CD4-positive, alpha-beta T cell treated with Interleukin-12 subunit alpha and Interleukin-12 subunit beta, for 1 hour (primary cell): ENCODE data around the gene GABARAP.
A peak's percentile ranks its signal among the peaks of the same experiment; 100 is the strongest.

ENCODE experiments used
- DNase-seq: peaks from one replicate; pipeline ENCODE4 v3.0.0-alpha.2; 2020

Gene GABARAP

DNA sequence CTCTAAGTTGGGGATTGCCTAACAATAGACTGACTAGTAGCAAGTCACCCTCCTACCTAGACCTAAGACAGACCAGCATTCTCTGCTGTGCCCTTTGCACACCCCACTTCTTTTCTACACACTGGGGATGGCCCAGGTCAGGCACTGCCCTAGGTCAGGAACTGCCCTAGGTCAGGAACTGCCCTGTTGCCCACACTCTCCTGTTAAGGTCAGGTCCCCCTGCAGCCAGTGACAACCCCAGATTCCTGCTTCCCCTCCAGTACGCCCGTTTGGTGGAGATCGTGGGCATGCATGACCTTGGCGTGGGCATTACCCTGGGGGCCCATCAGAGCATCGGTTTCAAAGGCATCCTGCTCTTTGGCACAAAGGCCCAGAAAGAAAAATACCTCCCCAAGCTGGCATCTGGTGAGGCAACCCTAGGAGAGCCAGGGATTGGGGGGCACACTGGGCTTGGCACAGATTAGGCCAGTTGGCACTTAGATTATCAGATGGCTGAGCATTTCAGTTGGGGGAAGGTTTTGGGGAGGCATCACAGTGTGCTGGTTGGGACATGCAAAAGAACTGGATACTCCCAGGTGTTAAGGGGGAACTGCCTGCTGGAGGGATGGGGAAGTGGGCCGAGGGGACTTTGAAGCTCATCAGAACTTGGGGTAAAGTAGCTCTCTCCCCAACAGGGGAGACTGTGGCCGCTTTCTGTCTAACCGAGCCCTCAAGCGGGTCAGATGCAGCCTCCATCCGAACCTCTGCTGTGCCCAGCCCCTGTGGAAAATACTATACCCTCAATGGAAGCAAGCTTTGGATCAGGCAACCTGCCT is 20.8 kb downstream of the GABARAP start:
- no peak for DNase-seq

DNA sequence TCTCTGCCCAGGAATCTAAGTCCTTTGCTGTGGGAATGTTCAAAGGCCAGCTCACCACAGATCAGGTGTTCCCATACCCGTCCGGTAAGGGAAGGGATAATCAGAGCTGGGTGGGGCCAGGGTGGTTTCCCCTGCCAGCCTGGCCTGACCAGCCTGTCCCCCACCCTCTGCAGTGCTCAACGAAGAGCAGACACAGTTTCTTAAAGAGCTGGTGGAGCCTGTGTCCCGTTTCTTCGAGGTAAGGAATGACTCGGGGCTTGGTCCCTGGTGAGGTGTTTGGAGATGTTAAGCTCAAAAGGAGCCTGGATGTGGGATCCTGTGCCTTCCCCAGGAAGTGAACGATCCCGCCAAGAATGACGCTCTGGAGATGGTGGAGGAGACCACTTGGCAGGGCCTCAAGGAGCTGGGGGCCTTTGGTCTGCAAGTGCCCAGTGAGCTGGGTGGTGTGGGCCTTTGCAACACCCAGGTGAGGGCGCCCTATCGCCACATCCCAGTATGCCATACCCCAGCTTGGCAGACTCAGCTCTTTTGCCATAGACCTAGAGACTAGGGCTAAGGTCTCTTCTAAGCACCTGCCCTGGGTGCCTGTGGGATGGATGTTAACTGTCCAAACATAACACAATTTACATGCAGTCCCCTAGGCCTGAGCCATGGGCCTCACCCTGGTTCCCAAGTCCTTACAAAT is 21.5 kb downstream of the GABARAP start:
- DNase-seq = peak; percentile 71

- peak; percentile 83 for DNase-seq
Measured at GRCh38 chr17:7219812-7220592, 22.2 kb downstream of the GABARAP start, which contains the start of the genes ACADVL and DLG4. Gene ACADVL (plus strand): TSS chr17:7219938. CDS start chr17:7219985, 47 bp downstream. Gene DLG4 (minus strand): TSS chr17:7219836.

- DNase-seq = no peak
Measured at GRCh38 chr17:7219229-7219811, 22.9 kb downstream of the GABARAP start.

- DNase-seq = no peak
Measured at GRCh38 chr17:7218758-7219157, 23.5 kb downstream of the GABARAP start.

GRCh38 chr17:7218166-7218565 is 24.1 kb downstream of the GABARAP start:
- DNase-seq = no peak

- DNase-seq = peak; percentile 26
Measured at GRCh38 chr17:7217113-7217987, 24.9 kb downstream of the GABARAP start.

DNA sequence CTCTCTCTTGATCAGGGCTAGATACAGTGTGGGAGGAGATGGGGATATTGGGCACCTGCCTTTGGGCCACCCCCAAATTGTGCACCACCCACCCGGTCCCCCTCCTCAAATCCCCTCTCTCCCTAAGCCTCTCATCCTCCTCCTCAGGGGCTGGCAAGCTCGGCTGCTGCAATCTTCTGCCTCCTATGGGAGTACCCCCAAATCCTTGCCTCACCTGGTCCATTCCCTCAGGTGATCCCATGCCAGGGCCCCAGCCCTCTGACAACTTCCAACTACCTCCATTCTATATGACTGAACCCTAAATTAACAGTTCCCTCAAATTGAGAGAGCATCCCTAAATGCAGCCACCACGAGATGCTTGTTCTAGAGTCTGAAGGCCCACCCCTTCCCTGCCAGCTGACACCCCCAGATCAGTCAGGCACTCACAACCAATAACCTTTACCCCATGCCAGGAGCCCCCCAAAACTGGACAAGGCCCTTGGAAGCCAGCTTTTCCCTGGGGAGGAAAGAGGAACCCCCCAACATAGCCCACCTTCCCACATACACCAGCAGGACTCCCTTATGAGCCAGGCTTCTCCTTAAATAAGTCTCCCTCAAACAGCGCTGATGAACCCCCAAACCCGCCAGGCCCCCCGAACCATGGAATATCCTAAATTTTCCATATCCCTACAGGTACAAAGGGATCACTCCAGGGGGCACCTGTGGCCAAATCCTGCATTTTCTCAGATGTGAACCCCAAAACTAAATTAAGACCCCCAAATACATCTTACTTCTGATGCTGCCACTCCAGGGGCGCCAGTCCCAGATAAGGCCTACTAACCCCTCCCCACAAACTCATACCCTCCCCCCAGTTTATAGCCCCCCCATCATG is 25.8 kb downstream of the GABARAP start:
- DNase-seq = no peak

- peak; percentile 26 for DNase-seq
Measured at GRCh38 chr17:7215652-7216180, 26.5 kb downstream of the GABARAP start.

DNA sequence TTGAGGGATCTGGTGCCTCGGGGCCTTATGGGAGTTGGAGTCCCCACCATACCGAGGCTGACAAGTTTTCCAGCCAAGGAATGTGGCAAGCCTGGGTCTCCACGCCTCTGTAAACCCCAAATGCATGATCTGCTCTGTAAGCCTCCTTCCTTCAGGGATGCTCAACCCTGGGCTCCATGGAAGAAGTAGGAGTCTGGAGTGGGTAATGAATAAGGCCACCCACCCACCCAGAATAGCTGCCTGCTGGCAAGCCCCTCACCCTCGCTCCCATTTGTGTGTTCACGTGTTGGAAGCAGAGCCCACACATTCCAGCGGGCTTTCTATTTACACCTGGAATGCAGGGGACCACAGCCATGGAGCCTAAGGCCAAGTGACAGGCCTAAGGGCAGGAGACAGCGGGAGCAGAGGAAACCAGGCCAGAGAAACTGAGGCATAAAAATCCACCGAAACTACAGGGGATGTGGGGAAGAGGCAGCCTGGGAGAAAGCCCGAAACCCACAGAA is 27.1 kb downstream of the GABARAP start:
- no peak for DNase-seq

GRCh38 chr17:7214300-7215135 is 27.7 kb downstream of the GABARAP start:
- peak; percentile 100 for DNase-seq

- DNase-seq = peak; percentile 90
Measured at GRCh38 chr17:7213895-7214299, 28.4 kb downstream of the GABARAP start.

- no peak for DNase-seq
Measured at GRCh38 chr17:7211491-7212273, 30.6 kb downstream of the GABARAP start.

GRCh38 chr17:7208754-7209460 is 33.3 kb downstream of the GABARAP start:
- DNase-seq = no peak

- DNase-seq = no peak
Measured at GRCh38 chr17:7208027-7208571, 34.1 kb downstream of the GABARAP start.

GRCh38 chr17:7207120-7208001 is 34.9 kb downstream of the GABARAP start:
- DNase-seq = no peak

DNA sequence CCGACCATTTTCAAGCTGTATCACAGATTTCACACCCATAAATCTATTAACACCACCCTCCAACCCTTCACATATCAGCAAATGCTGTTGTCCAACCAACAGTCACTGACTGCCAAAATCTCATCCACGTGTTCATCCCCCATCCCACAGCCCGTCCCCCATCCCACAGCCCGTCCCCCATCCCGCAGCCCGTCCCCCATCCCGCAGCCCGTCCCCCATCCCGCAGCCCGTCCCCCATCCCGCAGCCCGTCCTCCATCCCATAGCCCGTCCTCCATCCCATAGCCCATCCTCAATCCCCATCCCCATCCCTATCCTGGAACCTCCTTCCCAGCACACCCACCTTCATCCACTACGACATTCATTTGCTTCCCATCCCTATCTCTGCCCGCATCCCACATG is 36.7 kb downstream of the GABARAP start:
- no peak for DNase-seq
